GM12801 (cell line): Measurements from ENCODE around the gene AMPD1.

Source experiments
- TF ChIP-seq, protein P1 (sequence below): IDR thresholded peaks from one replicate; pipeline ENCODE4 v1.5.1; 2011; ENCODE audit warnings: control low read depth; ENCODE audit not compliant: insufficient read length; ENCODE audit errors: extremely low read depth

AMPD1 gene

DNA sequence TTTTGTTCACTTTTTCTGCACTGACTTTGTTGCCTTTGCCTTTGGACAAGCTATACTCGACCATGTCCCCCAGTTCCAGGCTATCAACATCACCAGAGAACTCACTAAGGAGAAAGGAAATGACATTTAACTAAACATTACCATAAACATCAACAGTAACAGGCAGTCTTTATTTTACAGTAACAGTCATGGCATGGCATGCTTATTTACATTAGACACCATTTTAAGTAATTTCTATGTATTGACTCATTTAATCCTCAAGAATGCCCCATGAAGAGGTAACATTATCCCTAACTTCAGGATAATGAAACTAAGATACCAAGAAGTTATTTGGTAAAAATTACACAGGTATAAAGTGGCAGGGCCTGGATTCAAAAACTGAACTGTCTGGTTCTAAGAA lies 29.9 kb upstream of the AMPD1 start:
- TF ChIP-seq, protein P1, sequence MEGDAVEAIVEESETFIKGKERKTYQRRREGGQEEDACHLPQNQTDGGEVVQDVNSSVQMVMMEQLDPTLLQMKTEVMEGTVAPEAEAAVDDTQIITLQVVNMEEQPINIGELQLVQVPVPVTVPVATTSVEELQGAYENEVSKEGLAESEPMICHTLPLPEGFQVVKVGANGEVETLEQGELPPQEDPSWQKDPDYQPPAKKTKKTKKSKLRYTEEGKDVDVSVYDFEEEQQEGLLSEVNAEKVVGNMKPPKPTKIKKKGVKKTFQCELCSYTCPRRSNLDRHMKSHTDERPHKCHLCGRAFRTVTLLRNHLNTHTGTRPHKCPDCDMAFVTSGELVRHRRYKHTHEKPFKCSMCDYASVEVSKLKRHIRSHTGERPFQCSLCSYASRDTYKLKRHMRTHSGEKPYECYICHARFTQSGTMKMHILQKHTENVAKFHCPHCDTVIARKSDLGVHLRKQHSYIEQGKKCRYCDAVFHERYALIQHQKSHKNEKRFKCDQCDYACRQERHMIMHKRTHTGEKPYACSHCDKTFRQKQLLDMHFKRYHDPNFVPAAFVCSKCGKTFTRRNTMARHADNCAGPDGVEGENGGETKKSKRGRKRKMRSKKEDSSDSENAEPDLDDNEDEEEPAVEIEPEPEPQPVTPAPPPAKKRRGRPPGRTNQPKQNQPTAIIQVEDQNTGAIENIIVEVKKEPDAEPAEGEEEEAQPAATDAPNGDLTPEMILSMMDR = no peak

DNA sequence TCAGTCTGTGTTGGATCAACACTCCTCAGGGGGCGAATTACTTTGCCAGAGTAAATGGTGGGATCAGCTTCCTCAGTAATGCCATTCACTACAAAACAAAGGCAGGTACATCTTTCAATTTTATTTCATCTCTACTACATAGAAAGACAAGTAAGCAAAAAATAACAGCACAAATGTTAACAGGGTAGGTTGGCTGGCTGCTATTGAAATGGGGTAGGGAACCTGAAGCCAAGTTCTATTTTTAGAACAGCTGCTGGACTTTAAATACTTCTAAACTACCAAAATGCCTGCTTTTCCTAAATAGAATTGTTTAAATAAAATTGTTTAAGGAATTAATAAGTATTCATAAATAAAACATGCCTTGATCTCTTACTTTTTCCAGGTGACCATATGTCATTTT lies 28.6 kb upstream of the AMPD1 start:
- TF ChIP-seq, protein P1 = no peak

DNA sequence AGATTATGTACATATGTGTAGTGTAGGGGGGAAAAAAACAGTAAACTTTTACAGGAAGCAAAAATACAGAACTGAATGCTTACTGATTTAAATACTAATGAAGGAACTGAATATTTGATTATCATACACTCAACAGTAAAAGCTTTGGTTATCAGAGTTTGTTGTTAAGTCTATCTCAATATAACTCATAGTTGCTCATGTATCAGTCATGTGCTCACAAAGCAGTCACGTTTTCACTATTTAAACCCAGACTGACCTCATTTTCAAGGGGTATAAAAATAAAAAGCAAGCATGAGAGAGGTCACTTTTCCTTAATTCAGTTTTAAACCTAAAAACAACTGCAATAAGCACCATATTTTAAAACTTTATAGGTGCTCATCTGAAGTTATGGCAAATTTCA lies 28.1 kb upstream of the AMPD1 start:
- TF ChIP-seq, protein P1 = no peak

DNA sequence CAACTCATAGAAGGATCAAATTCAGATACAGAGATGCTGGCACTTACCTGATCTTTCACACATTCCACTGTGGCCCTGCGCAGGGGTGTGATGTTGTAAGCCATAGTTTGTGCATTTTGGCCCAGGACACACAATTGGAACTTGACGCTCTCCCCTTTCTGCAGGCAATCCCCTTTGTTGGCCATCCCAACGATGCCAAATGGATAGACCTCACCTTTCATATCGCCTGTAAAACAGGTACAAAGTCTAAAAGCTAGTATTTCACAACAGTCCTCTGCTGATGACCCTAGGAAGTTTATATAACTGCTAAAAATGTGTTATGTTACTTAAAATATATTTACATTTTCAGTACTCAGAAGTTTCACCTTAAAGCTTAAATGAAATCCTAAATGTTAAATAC lies 25.1 kb upstream of the AMPD1 start:
- TF ChIP-seq, protein P1 = no peak

DNA sequence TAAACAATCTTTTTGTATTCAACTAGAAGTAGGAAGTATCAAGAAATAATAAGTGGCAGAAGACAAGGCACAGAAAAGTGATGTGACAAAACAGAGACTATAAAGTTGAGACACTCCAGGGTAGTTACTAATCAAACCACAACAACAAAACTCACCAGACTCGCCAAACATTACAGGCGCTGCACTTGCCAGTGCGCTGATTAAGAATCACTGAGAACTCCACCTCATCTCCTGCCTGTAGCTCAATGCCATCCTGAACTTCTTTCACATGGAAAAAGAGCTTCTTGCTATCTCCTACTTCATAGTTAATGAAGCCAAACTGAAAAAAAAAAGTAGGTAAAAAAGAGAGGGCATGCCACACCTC lies 24.1 kb upstream of the AMPD1 start:
- TF ChIP-seq, protein P1 = no peak

DNA sequence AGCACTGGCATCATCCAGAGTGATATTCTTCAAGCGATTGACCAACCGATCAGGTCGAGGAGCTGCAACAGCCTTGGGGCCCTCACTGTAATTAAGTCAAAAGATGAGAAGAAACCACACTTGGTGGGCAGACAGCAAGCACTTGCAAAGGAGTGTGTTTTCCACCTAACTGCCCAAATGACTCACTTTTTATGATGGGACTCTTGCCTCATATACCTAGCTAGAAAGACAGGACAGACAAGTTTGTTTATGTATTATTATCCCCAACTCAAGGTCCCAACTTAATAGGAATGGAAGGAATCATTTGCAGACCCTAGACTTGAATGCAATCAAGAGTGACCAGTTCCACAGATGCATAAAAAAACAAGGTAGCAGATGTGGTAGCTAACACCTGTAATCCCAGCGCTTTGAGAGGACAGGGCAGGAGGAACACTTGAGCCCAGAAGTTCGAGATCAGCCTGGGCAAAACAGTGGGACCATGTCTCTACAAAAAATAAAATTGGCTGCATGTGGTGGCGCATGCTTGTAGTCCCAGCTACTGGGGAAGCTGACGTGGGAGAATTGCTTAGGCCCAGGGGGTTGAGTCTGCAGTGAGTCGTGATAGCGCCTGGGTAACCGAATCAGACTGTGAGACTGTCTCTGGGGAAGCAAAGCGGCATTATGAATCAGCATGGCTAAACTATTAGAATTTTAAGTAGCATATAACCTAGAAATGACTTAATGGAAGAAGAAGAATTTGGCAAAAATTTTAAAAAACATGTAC lies 23.5 kb upstream of the AMPD1 start:
- TF ChIP-seq, protein P1 = no peak

DNA sequence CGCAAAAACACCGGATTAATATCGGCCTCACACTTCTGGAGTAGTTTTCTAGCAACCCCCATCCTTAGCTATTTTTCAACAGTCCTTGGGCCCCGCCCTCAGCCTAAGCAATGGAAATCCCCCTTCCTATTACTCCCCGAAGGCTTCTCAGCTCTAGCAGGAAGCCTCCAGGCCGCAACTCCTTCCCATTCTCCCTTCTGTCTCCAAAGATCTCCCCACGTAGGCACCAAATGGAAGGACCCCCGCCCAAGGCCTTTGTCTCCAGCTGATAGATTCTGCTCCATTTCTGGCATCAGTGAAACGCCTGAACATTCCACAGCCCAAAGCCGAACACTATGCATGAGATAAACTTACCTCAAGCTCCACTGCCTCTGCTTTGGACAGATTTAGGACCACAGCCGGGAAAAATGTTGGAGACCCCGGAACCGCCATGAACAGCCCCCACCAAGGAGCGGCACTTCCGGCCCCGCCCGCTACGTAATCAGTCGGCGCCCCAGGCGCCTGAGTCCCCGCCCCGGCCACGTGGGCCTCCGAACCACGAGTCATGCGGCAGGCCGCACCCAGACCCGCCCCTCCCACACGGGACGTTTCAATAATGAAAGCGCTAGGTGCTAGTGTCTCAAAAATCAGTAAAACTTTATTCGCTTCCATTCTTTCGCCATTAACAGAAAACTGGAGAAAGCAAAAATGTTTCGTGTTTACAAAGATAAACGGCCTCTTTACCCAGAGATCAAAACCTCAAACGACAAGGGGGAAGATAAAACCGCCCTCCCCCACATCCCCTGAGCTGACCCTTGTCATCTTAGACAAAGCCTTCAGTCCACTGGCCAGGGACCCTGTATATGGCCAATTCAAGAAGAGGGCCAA lies 21.2 kb upstream of the AMPD1 start, which contains the start of gene NRAS:
TSS of gene NRAS (minus strand) at position 468 of the 867 bp plus-strand sequence. CDS start 611 bp downstream, outside the sequence.
- TF ChIP-seq, protein P1 = no peak
